PC-9 (cell line): ENCODE measurements around the gene RPS14. TPM values are rescaled to one million over a fixed set of nuclear protein-coding genes. Genes with fewer than 3 reads are reported as not detected.

Source experiments
- BruUV-seq: library from RNA; stranded (reverse); fragments of 400-500 nt; replicated peaks from 2 replicates; lab custom pipeline; 2021; lab: Mats Ljungman, UMichigan
- CTCF ChIA-PET: fragments of 300-600 bp; sonication (Branson Sonifier 250); formaldehyde crosslinking; loops from one replicate; lab custom pipeline; 2022; ENCODE audit warnings: antibody characterized with exemption; lab: Charles Lee
- POLR2A ChIA-PET: fragments of 300-600 bp; sonication (Branson Sonifier 250); formaldehyde crosslinking; loops from one replicate; lab custom pipeline; 2022; ENCODE audit warnings: antibody characterized with exemption; ENCODE audit not compliant: unreplicated experiment; lab: Charles Lee
- DNase-seq, 2 experiments: peaks; one replicate each; pipeline versions ENCODE4 v3.0.0 to v3.0.0-alpha.2; 2015 to 2022; ENCODE audit warnings: mixed read lengths in 1 of 2
- H2AFZ ChIP-seq: fragments of 200-600 bp; sonication (generic); 2 replicates; pipeline ENCODE4 v1.8.1; 2017; ENCODE audit warnings: antibody characterized with exemption
- H3F3A ChIP-seq: fragments of 200-600 bp; sonication (generic); 2 replicates; pipeline ENCODE4 v1.8.1; 2017; ENCODE audit warnings: antibody characterized with exemption, mild to moderate bottlenecking, low read depth; ENCODE audit not compliant: insufficient read depth
- H3K27ac ChIP-seq: fragments of 200-600 bp; sonication (generic); 2 replicates; pipeline ENCODE4 v1.6.1; 2016; ENCODE audit warnings: mixed run types
- H3K27me3 ChIP-seq: fragments of 200-600 bp; sonication (generic); 2 replicates; pipeline ENCODE4 v1.6.1; 2016; ENCODE audit warnings: low read depth, mixed run types; ENCODE audit not compliant: insufficient read depth
- H3K36me3 ChIP-seq: fragments of 200-600 bp; sonication (generic); 2 replicates; pipeline ENCODE4 v1.6.1; 2016; ENCODE audit warnings: low read depth, mixed run types
- H3K4me1 ChIP-seq: fragments of 200-600 bp; sonication (generic); replicated peaks from 2 replicates; pipeline ENCODE4 v1.6.1; 2016; ENCODE audit warnings: mixed run types; ENCODE audit not compliant: insufficient read depth
- H3K4me2 ChIP-seq: fragments of 200-600 bp; sonication (generic); 2 replicates; pipeline ENCODE4 v1.6.1; 2017; ENCODE audit warnings: mixed run types
- H3K4me3 ChIP-seq: fragments of 200-600 bp; sonication (generic); 2 replicates; pipeline ENCODE4 v1.6.1; 2016; ENCODE audit warnings: mixed run types
- H3K79me2 ChIP-seq: fragments of 200-600 bp; sonication (generic); 2 replicates; pipeline ENCODE4 v1.6.1; 2017; ENCODE audit warnings: low read depth, mixed run types
- H3K9me2 ChIP-seq: fragments of 200-600 bp; sonication (generic); 2 replicates; pipeline ENCODE4 v1.8.1; 2017; ENCODE audit warnings: mild to moderate bottlenecking; ENCODE audit not compliant: insufficient read depth
- H3K9me3 ChIP-seq: fragments of 200-600 bp; sonication (generic); 2 replicates; pipeline ENCODE4 v1.8.1; 2016; ENCODE audit warnings: low read depth; ENCODE audit not compliant: insufficient read depth
- H4K20me1 ChIP-seq: fragments of 200-600 bp; sonication (generic); 2 replicates; pipeline ENCODE4 v1.8.1; 2017; ENCODE audit not compliant: insufficient read depth
- CTCF ChIP-seq: fragments of 200-600 bp; sonication (generic); conservative IDR thresholded peaks from 2 replicates; pipeline ENCODE4 v1.6.1; 2017; ENCODE audit warnings: mixed run types, antibody characterized with exemption, mild to moderate bottlenecking, moderate library complexity
- EZH2 ChIP-seq: fragments of 200-600 bp; sonication (generic); IDR thresholded peaks from 2 replicates; pipeline ENCODE4 v1.8.0; 2017; ENCODE audit warnings: antibody characterized with exemption, low read depth
- intact Hi-C: fragments of 100-400 bp; cut with micrococcal nuclease; formaldehyde crosslinking; loops from one replicate; pipeline ENCODE4 v1.10.0; 2022; ENCODE audit not compliant: unreplicated experiment
- total RNA-seq: library from RNA; stranded (reverse); gene quantifications from 2 replicates; pipeline ENCODE4 v1.2.3, GENCODE V29; 2021

Gene RPS14
- total RNA-seq, 1 experiment from 2014 or later = 2,907 TPM

DNA sequence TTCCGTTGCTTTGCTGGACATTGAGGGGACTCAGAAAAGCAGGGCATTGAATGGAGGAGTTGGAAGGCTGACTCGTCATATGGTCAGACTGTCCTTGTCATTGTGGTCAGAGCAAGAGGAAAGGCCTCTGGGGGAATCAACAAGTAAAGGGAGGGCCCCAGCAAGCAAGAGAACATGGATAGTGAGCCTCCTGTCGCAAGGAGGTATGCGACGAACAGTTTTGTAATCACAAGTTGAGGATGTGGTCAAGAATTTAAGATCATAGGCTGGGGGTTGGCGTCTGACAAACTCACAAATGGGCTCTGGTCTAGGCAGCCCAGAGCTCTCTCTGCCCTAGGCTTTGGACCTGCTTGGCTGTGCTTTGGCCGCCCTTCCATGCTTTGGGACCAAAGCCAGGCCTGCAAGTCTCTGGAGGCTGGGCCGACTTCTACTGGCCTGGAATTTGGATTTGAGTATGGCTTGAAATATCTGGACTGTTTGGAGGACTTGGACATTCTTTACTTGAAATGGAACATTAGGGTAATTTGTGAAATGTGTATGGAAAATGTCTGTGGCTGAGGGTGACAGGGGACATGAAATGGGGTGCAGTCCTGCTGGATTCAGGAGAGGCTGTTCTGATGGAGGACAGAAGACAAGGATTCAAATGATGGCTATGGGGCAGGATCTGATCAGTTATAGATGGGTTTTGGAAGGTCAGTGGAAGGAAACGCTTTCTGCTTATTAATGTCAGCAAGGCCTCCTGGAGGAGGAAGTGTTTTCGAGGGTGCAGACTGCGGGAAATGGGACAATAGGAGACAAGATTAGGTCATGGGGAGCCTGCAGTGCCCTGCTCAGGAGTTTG is 39.2 kb upstream of the RPS14 start:
- H3F3A ChIP-seq = peaks cover 22% of the 10 kb centered on the region; the same call in 1 of the 2 replicates
- H3K36me3 ChIP-seq = no peaks in the 10 kb centered on the region
- peaks cover 57% of the 10 kb centered on the region for H4K20me1 ChIP-seq
- H3K9me2 ChIP-seq = no peaks in the 10 kb centered on the region
- peak in 1 of 2 experiments; percentile 43 for DNase-seq
- peaks cover 60% of the 10 kb centered on the region for H3K79me2 ChIP-seq
- no TSS peak for BruUV-seq
- H3K4me1 ChIP-seq = peaks cover 56% of the 10 kb centered on the region
- no peaks in the 10 kb centered on the region for H3K27me3 ChIP-seq
- POLR2A ChIA-PET = no interaction called here
- intact Hi-C loops = loop anchor here (5.0 kb wide), 1 partner anchor 154 kb away; the partner anchor contains the start of gene SYNPO
- H3K27ac ChIP-seq = peak overlapping the region; percentile 4; the same call in 1 of the 2 replicates
- no peaks in the 10 kb centered on the region for H3K9me3 ChIP-seq
- no peak overlapping the region for H2AFZ ChIP-seq
- H3K4me3 ChIP-seq = no peak overlapping the region; the same call in 1 of the 2 replicates
- CTCF ChIA-PET = interaction anchor here (0.9 kb wide), 1 partner anchor 29 kb away, joined by 4 read pairs; no protein-coding TSS in a partner anchor
- TF ChIP-seq CTCF (no peak), EZH2 (no peak)
- peak overlapping the region; percentile 80 for H3K4me2 ChIP-seq

DNA sequence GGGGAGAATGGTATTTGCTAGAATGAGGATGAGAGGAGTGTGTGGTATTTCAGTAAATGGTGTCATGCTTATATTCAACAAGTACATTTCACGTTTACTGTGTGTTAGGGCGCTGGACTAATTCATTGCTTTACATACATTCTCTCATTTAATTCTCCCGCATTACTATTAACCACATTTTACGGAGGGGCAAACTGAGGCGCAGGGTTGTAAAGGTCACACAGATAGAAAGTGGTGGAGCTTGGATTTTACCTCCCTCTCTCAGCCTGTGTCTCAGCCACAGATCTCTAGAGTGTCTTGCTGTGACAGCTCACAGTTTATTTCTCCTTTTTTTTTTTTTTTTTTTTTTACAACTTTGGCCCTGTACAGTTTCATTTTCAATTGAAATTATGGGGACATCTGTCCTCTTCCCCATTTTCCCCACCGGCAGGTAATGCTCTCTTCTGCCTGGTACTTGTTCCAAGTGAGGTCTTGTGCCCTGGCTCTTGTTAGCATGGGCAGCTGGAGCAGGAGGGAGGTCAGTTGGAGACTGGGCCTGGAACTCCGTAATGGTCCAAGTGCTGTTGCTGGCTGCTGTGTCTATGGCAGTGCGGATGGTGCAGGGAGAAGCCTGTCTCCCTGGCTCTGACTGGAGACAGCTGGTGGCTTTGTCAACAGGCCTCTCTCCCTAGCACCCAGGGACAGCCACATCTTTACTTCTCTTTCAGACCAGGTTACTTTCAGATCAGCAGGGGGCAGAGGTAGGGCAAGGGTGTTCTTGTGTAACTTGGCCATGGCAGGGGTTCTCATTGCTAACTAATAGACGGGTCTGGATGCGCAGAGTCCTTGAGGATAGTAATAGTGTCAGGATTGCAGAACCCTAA is 37.9 kb upstream of the RPS14 start:
- peak overlapping the region; percentile 80 for H3K4me2 ChIP-seq
- DNase-seq = no peak
- TF ChIP-seq EZH2 (no peak), CTCF (no peak)
- intact Hi-C loops = loop anchor here (5.0 kb wide), 1 partner anchor 155 kb away; the partner anchor contains the start of gene SYNPO
- H4K20me1 ChIP-seq = peaks cover 51% of the 10 kb centered on the region
- no peaks in the 10 kb centered on the region for H3K27me3 ChIP-seq
- H3K36me3 ChIP-seq = no peaks in the 10 kb centered on the region
- H3K79me2 ChIP-seq = peaks cover 54% of the 10 kb centered on the region
- H3K27ac ChIP-seq = peak overlapping the region; percentile 51
- no peaks in the 10 kb centered on the region for H3K9me3 ChIP-seq
- ChIA-PET CTCF (interaction anchor here (0.7 to 1.1 kb wide), 2 partner anchors 10 to 22 kb away, joined by 4 to 11 read pairs; no protein-coding TSS in a partner anchor), POLR2A (interaction anchor here (0.7 kb wide), 2 partner anchors 29 to 54 kb away, joined by 4 to 6 read pairs; no protein-coding TSS in a partner anchor)
- H3K9me2 ChIP-seq = no peaks in the 10 kb centered on the region
- TSS peak; percentile 39 for BruUV-seq
- H3K4me3 ChIP-seq = peak overlapping the region; percentile 99
- H2AFZ ChIP-seq = no peak overlapping the region
- peaks cover 22% of the 10 kb centered on the region; the same call in 1 of the 2 replicates for H3F3A ChIP-seq
- peaks cover 51% of the 10 kb centered on the region for H3K4me1 ChIP-seq
